HL-60 (cell line): Measurements from ENCODE around the gene POLD3.

Experiments
- DNase-seq, 2 experiments: peaks; one replicate each; pipeline ENCODE4 v3.0.0-alpha.2; 2010 to 2020; ENCODE audit warnings: low read depth in 1 of 2, low spot score in 1 of 2
- H3K27ac ChIP-seq: fragments of 250-450 bp; sonication (Bioruptor Pico); replicated peaks from 2 replicates; pipeline ENCODE4 v1.5.1; 2020; ENCODE audit warnings: mild to moderate bottlenecking, moderate library complexity
- H3K27me3 ChIP-seq: fragments of 250-450 bp; sonication (Bioruptor Pico); 2 replicates; pipeline ENCODE4 v1.5.1; 2021; ENCODE audit warnings: mild to moderate bottlenecking, moderate library complexity; ENCODE audit not compliant: insufficient read depth, poor library complexity, severe bottlenecking
- H3K4me3 ChIP-seq: replicated peaks from 2 replicates; pipeline ENCODE4 v1.5.1; 2011; ENCODE audit warnings: mild to moderate bottlenecking, control low read depth, low read length; ENCODE audit not compliant: insufficient read depth
- GABPA ChIP-seq: IDR thresholded peaks from 2 replicates; pipeline ENCODE4 v1.6.1; 2012; ENCODE audit warnings: low read depth
- POLR2AphosphoS5 ChIP-seq: IDR thresholded peaks from 2 replicates; pipeline ENCODE4 v1.6.1; 2012; ENCODE audit warnings: low read depth
- SPI1 ChIP-seq: IDR thresholded peaks from 2 replicates; pipeline ENCODE4 v1.6.1; 2012; ENCODE audit warnings: low read depth, mild to moderate bottlenecking, borderline replicate concordance
- TF ChIP-seq, protein P1 (sequence below): IDR thresholded peaks from 2 replicates; pipeline ENCODE4 v1.6.1; 2012; ENCODE audit warnings: low read depth; ENCODE audit not compliant: insufficient replicate concordance
- TF ChIP-seq, protein P2 (sequence below): IDR thresholded peaks from one replicate; pipeline ENCODE4 v1.5.1; 2011; ENCODE audit warnings: low read length, control low read depth, inconsistent platforms; ENCODE audit not compliant: insufficient read depth

Gene POLD3

GRCh38 chr11:74646954-74647353, 54.6 kb downstream of the POLD3 start:
- DNase-seq: no peak
- TF ChIP-seq SPI1 (no peak), POLR2AphosphoS5 (no peak), GABPA (no peak)
- TF ChIP-seq, protein P1, sequence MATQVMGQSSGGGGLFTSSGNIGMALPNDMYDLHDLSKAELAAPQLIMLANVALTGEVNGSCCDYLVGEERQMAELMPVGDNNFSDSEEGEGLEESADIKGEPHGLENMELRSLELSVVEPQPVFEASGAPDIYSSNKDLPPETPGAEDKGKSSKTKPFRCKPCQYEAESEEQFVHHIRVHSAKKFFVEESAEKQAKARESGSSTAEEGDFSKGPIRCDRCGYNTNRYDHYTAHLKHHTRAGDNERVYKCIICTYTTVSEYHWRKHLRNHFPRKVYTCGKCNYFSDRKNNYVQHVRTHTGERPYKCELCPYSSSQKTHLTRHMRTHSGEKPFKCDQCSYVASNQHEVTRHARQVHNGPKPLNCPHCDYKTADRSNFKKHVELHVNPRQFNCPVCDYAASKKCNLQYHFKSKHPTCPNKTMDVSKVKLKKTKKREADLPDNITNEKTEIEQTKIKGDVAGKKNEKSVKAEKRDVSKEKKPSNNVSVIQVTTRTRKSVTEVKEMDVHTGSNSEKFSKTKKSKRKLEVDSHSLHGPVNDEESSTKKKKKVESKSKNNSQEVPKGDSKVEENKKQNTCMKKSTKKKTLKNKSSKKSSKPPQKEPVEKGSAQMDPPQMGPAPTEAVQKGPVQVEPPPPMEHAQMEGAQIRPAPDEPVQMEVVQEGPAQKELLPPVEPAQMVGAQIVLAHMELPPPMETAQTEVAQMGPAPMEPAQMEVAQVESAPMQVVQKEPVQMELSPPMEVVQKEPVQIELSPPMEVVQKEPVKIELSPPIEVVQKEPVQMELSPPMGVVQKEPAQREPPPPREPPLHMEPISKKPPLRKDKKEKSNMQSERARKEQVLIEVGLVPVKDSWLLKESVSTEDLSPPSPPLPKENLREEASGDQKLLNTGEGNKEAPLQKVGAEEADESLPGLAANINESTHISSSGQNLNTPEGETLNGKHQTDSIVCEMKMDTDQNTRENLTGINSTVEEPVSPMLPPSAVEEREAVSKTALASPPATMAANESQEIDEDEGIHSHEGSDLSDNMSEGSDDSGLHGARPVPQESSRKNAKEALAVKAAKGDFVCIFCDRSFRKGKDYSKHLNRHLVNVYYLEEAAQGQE: no peak
- TF ChIP-seq, protein P2, sequence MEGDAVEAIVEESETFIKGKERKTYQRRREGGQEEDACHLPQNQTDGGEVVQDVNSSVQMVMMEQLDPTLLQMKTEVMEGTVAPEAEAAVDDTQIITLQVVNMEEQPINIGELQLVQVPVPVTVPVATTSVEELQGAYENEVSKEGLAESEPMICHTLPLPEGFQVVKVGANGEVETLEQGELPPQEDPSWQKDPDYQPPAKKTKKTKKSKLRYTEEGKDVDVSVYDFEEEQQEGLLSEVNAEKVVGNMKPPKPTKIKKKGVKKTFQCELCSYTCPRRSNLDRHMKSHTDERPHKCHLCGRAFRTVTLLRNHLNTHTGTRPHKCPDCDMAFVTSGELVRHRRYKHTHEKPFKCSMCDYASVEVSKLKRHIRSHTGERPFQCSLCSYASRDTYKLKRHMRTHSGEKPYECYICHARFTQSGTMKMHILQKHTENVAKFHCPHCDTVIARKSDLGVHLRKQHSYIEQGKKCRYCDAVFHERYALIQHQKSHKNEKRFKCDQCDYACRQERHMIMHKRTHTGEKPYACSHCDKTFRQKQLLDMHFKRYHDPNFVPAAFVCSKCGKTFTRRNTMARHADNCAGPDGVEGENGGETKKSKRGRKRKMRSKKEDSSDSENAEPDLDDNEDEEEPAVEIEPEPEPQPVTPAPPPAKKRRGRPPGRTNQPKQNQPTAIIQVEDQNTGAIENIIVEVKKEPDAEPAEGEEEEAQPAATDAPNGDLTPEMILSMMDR: no peak
- no peak overlapping the region for H3K4me3 ChIP-seq
- no peaks in the 10 kb centered on the region for H3K27me3 ChIP-seq
- no peak overlapping the region for H3K27ac ChIP-seq

- TF ChIP-seq, protein P2: no peak
- TF ChIP-seq, protein P1: no peak
- TF ChIP-seq SPI1 (no peak), POLR2AphosphoS5 (no peak), GABPA (no peak)
- DNase-seq: no peak
- Histone ChIP-seq H3K27me3 (no peaks in the 10 kb centered on the region), H3K27ac (no peak overlapping the region), H3K4me3 (no peak overlapping the region)
Observed at GRCh38 chr11:74647404-74647803, 55.0 kb downstream of the POLD3 start.

GRCh38 chr11:74647831-74648230, 55.4 kb downstream of the POLD3 start:
- no peak for DNase-seq
- Histone ChIP-seq H3K27me3 (no peaks in the 10 kb centered on the region), H3K4me3 (no peak overlapping the region), H3K27ac (no peak overlapping the region)
- TF ChIP-seq, protein P1: no peak
- TF ChIP-seq GABPA: no peak
- TF ChIP-seq, protein P2: no peak
- no peak for TF ChIP-seq SPI1
- no peak for TF ChIP-seq POLR2AphosphoS5
